IPS DF 4.7 (cell line): ENCODE data around the gene C14orf180.

ENCODE experiments used
- DNase-seq: peaks from one replicate; pipeline ENCODE4 v3.0.0-alpha.2; 2013; ENCODE audit warnings: low spot score; ENCODE audit errors: extremely low read depth

The C14orf180 gene

DNA sequence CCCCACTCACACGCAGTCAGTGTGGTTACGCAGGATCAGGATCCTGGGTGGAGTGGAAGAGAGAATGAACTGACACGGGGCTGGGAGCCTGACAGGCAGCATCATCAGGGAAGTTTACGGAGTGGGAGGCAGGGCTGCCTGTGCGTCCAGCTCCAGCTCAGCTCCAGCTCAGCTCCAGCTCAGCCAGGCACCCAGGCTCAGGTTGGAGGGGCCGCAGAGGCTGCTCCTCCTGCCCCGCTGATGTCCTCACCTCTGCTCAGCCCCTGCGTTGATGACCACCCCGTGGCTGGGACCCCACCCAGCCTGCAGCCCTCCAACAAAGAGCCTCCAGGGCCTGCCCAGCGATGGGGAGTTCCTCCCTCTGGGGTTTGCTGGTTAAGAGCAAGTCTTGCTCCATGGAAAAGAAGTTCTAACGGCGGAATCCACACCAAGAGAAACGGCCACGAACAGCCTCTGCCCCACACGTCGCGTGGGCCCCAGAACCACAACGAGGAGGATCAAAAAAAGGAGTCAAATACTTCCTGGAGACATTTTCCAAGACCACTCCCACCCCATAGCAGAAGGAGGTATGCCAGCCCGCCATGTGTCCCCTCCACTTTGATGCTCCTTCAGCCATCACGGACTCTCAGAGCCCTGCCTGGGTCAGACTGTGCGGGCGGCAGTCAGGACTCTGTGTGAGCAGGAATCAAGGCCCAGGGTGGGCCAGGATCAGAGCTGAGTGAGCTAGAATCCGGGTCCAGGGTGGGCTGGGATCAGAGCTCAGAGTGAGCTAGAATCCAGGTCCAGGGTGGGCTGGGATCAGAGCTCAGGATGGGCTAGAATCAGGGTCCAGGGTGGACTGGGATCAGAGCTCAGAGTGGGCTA is 17.7 kb upstream of the C14orf180 start:
- DNase-seq, result no peak

DNA sequence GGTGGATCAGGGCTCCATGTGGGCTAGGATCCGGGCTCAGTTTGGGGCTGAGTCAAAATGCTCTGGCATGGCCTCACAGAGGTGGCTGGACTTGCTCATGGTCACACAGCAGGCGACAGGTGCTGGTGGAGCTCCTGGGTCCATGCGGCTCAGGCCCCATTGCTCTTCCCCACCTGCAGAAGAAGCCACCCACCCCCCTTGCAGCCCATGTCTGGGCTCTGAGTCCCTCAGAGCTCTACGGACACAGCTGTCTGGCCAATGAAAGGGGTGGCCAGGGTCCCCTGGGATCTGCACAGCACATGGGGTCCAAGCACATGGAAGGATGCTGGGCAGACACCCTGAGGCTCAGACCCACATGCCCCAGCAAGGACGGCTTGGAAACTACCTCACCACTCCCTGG is 17.0 kb upstream of the C14orf180 start:
- DNase-seq, result no peak

DNA sequence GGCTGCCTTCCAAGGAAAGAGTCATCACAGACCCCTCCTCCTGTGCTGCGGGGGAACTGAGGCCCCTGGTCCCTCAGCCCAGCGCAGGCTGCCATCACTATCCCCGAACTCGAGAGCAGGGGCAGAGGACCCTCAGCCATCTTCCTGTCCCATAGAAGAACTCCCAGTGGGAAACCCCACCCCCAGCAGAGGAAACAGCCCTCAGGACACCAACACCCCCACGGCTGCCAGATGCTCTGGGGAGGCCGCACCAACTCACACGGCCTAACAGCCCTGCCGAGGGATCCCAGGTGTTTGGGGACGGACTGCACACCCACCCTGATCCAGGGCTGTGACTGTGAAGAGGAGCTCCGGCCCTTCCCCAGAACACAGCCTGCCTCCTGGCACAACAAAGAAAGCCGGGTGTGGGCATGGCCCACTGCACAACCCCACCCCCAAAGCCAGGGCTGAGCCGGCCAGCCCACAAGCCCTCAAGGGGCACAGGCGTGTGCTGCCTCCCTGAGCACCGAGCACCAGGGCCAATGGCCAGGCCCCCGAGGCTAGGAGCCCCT is 16.3 kb upstream of the C14orf180 start:
- DNase-seq, result no peak

DNA sequence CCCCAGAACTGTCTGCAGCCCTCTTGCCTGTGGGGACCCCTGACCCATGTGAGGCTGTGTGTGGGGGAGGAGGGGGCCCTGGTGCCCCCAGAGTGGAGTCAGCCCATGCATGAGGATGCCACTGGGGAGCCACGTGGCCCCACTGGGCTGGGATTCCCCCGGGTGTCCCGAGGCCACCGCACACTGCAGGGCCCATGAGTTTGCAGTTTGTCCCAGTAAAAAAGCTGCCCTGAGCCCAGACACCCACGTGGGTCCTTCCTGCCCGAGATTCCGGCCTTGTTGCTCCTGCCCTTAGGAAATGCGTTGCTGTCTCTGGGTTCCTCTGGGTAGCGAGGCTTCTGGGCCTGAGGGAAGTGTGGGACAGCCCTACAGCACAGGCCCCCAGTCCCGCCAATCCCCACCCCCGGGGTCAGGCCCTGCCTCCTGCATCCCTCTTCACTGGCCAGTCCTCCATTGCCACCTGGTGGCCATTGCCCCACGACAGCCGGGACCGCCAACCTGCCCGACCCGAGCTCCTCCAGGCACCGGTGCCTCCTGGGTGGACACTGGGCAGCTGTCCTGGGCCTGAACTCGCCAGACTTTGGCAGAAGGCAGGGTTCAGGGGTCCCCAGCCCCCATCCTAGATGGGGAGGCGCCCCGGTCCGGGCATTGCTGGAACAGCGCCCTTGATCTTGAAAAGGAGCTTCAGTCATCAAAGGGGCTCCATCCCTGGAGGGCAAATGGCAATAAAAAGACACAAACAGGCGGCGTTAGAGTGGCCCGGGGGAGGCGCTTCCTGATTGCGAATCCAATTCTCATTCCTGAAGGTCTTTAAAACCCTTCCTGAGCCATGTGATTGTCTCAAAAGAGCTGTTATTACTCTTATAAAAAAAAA is 15.6 kb upstream of the C14orf180 start:
- peak; percentile 46 for DNase-seq

DNA sequence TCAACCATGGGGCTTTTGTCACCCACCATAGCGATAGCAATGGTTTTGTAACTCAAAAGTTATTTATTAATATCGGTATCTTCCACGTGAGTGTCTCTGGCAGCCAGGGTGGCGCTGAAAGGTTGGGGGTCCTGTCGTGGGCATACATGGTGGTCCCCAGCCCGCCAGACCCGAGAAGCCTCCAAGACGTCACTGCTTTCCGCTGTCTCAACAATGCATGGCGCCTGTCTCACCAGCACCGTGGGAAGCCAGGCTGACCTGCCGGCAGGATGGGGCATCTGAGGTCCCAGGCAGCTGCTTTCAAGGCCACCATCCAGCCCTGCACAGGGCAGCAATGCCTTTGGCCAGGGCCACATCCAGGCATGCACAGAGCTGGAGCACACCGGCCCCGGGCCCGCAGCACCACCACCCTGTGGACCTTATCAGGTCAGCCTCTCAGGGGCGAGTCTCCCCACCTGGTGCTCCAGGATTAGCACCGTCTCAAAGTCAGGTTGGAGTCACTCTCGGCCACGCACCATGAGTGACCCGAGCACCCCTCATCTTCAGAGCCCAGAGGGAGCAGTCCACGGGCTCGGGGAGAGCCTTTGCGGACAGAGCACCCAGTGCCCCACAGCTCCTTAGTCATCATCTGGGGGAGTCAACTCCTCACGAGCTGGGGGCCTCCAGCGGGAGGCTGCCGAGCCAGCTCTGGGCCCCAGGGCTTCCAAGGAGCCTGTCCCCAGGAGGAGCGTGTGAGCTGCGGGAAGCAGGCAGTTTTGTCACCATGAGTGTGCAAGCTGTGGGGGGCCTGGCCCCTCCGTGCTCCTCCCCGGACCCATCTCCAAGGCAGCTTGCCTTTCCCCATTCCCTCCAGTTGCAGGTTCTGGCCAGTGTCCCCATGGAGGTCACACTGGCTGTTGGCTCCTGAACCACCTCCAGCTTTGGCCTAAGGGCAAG is 14.6 kb upstream of the C14orf180 start:
- no peak for DNase-seq

DNA sequence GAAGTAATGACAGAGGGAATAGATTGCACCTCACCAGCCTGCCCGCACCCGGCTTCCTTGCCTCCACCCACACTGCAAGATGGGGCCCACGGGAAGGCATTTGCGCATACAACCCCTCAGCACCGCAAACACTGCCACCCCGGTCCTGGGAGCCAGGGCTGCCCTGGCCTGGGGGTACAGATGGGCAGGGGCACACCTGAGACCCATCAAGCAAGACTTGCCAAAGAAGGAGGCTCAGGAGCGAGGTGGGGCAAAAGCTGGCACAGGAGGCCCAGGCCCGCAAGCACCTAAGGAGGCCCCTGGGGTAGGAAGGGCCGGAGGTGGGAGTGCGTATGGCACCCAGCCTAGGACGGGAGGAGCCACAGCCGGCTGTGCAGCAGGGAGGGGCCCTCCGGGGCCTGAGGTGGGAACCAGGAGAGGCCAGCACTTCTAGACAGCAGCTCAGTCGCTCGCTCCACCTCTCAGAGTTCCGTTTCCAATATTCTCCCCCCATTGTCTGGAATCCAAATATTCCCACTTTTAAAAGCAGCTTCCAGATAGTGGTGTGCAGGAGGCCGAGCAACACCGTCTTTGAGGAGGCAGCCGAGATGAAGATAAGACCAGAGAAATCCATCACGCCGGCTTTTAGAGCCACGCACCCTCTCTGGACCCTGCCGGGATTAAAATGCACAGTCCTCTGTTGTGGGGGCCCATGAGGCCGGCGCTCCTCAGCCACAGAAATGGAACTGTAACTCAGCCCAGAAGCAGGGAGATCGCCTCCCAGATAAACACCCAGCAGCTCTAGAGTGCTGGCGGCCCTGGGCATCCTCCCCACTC is 12.2 kb upstream of the C14orf180 start:
- DNase-seq, result no peak

DNA sequence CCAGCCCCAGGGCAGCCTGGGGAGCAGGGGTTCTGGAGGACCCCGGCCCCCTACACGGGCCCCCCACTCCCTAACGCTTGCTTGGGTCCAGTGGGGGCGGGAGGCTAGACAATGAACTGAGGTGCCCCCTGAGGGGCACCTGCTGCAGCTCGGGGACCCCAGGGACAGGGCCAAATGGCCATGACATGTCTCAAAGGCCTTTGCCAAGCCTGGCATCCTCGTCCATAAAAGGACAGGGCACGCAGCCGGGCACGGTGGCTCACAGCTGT is 11.7 kb upstream of the C14orf180 start:
- DNase-seq, result no peak

DNA sequence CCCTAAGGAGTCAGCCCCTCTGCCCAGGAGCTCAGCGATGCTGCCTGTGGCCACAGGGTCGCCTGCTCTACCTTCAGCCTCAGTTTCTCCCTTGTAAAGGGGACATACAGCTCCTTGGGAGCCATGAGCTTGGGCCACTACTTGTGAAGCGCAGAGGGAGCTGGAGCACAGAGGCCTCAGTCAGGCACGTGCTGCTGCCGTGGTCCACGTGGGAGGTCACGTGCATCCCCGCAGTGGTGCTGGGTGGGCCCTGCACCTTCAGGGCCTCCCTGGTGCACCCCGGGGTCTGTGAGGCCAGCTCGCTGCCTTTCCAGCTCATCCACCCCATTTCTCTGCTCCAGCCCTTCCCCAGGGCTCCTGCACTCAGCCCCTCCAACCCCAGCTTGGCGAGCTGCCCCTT is 10.9 kb upstream of the C14orf180 start:
- no peak for DNase-seq

DNA sequence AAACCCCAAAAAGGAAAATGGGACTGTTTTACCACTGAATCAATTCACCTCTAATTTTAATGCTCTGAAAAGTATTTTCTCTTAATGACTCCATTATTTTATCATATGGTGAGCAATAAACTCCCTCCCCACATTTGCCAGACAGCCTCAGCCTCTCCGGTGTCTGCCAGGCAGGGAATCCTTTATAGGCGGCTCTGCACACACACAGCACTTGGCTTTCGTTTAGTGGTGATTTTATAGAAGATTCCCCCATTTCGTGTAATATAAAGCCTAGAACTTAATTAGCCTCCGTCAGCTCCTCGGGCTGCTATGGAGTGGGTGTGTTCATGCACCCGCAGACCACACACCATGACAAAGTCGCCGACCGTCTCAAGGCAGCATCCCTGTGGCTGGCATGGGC is 10.1 kb upstream of the C14orf180 start:
- DNase-seq, result no peak

DNA sequence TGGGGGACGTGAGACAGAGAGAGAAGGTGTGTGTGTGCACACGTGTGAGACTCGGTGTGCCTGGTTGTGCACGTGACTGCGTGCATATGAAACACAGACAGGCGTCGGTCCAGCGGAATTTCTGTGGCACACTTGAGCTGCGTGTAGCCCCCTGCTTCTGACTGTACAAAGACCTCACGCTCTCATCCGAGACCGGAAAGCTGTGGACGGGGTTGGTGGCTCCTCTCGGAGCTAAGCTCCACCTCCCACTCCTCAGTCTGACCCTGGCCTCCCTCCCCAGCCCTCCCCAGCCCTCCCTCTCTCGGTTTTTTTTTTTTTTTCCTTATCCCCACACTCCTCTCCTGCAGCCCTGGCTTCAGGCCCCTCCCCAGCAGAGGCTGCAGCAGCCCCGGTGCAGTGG is 8.3 kb upstream of the C14orf180 start:
- no peak for DNase-seq

DNA sequence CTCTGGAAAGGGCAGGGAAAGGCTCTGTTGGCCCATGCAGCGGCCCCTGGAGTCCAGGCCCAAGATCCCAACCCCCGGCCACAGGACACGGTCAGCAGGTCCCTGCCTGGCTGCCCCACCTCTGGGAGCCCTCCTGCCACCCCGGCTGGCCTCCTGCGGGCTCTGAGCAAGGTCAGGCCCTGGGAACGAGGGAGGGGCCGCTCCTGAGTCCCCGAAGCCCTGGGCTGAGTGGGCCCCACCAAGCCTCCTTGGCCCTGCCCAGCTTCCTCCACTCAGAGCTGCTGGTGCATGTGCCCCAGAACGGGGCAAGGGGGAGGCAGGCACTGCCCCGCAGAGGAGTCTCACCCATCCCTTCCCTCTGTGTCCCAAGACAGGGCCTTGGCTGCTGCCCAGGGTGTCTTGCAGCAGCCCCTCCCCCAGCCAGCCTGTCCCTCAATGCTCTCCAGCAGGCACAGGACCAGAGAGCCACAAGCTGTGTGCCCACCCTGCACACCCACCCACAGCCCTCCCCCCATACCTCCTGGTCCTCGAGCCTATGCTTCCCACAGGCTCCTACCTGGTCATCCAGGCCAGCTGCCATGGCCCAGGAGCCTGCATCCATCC is 7.4 kb upstream of the C14orf180 start:
- DNase-seq, result no peak

DNA sequence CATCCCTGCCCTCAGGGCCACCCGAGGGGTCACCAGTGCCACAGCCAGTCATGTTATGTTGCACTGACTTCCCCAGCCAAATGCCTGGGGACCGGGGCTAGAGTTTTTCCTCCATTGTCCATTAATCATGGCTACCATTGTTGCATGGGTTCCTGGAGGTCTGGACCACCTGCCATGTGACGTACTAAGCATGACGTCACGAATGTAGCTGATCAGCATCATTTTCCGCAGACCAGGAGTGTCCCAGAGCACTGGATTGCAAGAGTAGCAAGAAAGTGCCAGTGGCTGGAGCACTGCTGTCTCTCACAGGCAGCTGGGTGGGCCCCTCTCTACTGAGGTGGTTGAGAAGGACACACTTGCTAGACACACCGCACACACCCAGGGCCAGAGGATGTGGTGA is 6.9 kb upstream of the C14orf180 start:
- DNase-seq, result no peak

DNA sequence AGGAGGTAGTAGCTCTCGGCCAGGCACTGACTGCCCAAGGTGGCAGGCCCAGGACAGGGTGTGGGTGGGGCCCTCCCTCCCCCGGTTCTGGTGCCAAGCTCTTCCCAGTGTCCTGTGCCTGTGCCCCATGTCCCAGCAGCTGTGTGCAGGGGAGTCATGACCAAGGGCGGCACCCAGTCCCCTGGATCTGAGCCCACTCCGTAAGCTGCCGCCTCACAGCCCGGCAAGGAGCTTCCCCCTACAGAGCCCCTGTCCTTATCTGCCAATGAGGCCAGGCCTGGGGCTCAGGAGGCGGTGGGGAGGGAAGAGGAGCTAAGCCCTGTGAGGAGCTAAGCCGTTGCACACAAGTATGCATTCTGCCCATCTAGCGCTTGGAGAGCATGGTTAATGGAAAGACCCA is 5.6 kb upstream of the C14orf180 start:
- no peak for DNase-seq

DNA sequence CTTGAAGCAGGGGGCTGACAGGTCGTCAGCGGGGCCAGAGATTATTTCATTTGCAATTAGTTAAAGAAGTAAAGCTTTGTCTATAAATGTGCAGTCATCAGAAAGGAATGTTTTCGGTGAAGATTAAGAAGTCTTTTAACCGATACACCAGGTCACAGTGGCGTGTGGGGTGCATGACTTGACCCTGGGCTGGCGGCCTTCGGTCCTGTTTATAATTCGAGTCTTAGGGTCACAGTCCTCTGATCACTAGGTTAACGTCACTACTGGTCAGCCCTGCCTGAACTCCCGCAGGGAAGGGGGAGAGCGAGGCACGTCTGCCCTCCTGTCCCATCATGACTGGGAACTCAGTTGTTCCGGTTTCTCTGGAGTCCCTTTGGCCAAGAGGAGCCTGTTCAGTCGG is 5.0 kb upstream of the C14orf180 start:
- no peak for DNase-seq

DNA sequence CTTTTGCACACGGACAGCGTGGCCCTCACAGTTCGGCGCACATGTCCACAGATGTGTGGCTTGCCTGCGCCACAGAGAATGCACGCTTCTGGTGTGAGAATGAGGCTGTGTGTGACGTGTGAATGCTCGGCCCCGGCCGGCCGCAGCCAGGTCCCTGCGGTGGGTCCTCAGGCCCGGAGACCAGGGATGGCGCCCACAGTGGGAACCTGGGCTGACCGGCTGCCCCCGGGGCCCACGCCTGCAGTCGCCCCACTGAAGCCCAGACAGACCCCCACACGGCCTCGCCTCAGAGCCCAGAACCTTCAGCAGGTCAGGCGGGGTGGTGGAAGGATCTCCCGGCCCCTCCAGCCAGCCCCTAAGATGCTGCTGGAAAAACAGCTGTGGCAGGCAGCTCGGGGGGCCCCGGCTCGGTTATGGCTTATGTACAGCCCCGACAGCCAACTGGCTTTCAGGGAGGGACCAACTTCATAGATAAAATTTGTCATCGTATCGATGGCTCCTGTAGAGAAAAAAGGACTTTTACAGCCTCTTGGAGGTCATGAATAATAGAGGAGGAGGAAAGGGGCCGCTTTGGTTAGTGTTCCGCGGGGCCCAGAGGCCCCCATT is 4.5 kb upstream of the C14orf180 start:
- no peak for DNase-seq

DNA sequence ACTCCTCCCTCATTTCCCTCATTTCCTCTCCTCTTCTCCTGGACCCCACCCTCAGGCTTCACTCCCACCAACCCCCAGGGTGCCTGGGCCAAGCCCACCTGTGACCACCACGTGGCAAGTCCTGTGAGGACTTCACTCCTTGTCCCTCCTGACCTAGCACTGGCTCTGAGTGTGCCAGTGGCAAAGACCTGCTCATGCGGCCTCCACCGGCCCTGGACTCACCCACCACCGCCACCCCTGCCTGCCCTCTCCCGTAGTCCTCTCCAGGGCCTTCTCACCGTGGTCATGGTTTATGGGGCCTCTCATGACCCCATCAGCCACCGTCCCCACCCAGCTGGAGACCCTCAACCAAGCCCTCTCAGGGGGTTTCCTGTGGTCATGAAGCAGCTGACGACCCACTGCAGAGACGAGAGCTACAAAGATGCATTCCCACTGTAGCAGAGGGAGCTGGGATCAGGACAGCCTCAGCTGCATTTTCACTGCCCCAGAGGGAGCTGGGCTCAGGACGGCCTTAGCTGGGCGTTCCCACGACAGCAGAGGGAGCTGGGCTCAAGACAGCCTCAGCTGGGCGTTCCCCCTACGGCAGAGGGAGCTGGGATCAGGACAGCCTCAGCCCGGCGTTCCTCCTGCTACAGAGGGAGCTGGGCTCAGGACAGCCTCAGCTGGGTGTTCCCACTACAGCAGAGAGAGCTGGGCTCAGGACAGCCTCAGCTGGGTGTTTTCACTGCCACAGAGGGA is 3.2 kb upstream of the C14orf180 start:
- no peak for DNase-seq

DNA sequence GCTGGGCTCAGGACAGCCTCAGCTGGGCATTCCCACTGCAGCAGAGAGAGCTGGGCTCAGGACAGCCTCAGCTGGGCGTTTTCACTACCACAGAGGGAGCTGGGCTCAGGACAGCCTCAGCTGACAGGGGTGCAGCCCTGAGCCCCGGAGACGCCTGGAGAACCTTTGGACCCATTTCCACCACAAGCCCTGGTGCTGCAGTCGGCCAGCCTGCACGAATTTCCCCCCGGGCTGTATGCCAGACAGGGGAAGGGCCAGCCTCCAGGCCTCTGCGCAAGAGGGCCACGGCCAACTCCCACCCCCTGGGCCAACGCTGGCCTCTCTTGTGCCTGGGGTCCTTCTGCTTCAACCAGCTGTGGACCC is 2.6 kb upstream of the C14orf180 start:
- no peak for DNase-seq

DNA sequence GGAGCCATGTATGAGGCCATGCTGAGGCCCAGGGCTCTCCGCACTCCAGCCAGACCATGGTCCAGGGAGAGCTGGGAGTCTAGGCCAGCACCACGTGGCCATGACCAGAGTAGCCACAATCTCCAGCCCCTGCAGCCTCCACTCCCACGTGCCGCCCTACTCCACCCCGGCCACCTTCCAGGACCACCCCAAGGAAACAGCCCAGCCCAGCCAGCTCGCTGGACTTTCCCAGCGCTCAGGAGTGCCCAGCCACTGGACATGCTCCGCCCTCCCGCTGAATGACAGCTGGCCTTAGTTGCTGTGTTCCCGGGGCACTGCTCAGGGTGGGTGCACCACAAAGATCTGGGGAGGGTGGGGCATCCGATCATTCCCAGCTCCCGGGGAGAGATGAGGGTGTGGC is 2.1 kb upstream of the C14orf180 start:
- no peak for DNase-seq

DNA sequence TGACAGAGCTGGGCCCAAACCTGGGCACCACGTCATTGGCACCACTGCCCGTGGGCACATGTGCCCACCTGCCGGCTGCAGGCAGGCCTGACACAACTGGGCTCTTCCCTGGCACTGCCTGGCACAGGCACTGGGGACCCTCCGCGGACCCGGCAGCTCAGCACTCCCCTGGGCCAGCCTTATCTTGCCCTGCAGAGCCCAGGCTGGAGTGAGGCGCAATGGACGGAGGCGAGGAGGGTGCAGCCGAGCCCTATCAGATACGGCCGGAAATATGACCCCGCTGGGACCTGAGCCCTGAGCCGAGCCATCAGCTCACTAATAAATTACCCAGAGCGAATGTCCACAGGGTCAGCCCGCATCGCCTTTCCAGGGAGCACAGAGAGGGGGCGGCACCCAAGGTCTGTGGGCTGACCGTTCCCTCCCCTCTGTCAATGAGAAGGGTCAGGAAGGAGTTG is 1.7 kb upstream of the C14orf180 start:
- DNase-seq, result no peak
